HG02610 (cell line): Measurements from ENCODE around the gene CNGB1.

Experiments
- ATAC-seq: cut with Tn5 transposase; IDR thresholded peaks from one replicate; pipeline ENCODE4 v1.9.1; 2021; ENCODE audit warnings: mild to moderate bottlenecking, moderate library complexity; ENCODE audit not compliant: unreplicated experiment

CNGB1 gene

GRCh38 chr16:57834936-57835335 lies 136.0 kb downstream of the CNGB1 start:
- no peak for ATAC-seq
